ENCODE results near the gene NUBP1. TPM values are rescaled to one million over a fixed set of nuclear protein-coding genes. Genes with fewer than 3 reads are reported as not detected.

NUBP1 gene
- total RNA-seq, 4 donors from 2014 or later: 22.2 to 26.6 (median 24.3) TPM

GRCh38 chr16:10729104-10730048 lies 14.3 kb upstream of the NUBP1 start:
- TF ChIP-seq CTCF (IDR thresholded peaks at IDR 0.05; ENCODE audit: low read depth): no peak

- no peak for TF ChIP-seq CTCF (IDR thresholded peaks at IDR 0.05; ENCODE audit: low read depth)
Measured at GRCh38 chr16:10731790-10732189, 11.9 kb upstream of the NUBP1 start.

- no peak for TF ChIP-seq CTCF (IDR thresholded peaks at IDR 0.05; ENCODE audit: low read depth)
Measured at GRCh38 chr16:10737068-10737625, 6.5 kb upstream of the NUBP1 start.

- TF ChIP-seq CTCF (IDR thresholded peaks at IDR 0.05; ENCODE audit: low read depth): no peak
Measured at GRCh38 chr16:10738231-10739077, 5.2 kb upstream of the NUBP1 start.

GRCh38 chr16:10740000-10740844 lies 3.4 kb upstream of the NUBP1 start:
- no peak for TF ChIP-seq CTCF (IDR thresholded peaks at IDR 0.05; ENCODE audit: low read depth)

GRCh38 chr16:10740845-10741208 lies 2.8 kb upstream of the NUBP1 start:
- no peak for TF ChIP-seq CTCF (IDR thresholded peaks at IDR 0.05; ENCODE audit: low read depth)

Data from subcutaneous adipose tissue (tissue), 4 donors.